Astrocyte of the spinal cord (primary cell): ENCODE data around the gene MED13L.
A peak's percentile ranks its signal among the peaks of the same experiment; 100 is the strongest.

Experiments used
- DNase-seq: peaks from one replicate; pipeline ENCODE4 v3.0.0; 2011; ENCODE audit warnings: low read depth, low spot score
- H3K4me3 ChIP-seq: 2 replicates; pipeline ENCODE4 v1.5.1; 2011; ENCODE audit warnings: low read depth, mild to moderate bottlenecking, low read length, moderate library complexity
- in situ Hi-C: cut with HindIII; loops from 2 replicates; pipeline ENCODE4 v1.10.0; 2017; ENCODE audit warnings: low sequenced_read_pairs
- TF ChIP-seq, protein P1 (sequence below): IDR thresholded peaks from 2 replicates; pipeline ENCODE4 v1.5.1; 2012; ENCODE audit warnings: low read depth, mild to moderate bottlenecking, low read length, inconsistent platforms

MED13L gene

DNA sequence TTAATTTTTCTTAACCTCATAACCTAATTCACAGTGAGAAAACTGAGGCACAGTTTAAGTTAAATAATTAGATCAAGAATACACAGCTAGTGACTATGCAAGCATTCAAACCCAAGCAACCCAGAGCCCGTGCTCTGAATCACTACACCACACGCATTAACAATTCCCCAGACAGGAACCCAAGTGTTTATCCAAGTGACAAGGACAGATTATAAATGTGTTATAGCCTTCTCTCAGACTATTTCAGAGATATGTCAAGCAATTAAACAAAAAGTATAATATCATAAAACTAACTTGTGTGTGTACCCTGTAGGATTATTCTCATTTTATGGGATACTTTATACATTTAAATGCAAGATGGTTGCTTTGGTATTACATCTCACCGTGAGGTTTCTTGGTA is 43.8 kb downstream of the MED13L start:
- in situ Hi-C loops = no loop called here
- TF ChIP-seq, protein P1, sequence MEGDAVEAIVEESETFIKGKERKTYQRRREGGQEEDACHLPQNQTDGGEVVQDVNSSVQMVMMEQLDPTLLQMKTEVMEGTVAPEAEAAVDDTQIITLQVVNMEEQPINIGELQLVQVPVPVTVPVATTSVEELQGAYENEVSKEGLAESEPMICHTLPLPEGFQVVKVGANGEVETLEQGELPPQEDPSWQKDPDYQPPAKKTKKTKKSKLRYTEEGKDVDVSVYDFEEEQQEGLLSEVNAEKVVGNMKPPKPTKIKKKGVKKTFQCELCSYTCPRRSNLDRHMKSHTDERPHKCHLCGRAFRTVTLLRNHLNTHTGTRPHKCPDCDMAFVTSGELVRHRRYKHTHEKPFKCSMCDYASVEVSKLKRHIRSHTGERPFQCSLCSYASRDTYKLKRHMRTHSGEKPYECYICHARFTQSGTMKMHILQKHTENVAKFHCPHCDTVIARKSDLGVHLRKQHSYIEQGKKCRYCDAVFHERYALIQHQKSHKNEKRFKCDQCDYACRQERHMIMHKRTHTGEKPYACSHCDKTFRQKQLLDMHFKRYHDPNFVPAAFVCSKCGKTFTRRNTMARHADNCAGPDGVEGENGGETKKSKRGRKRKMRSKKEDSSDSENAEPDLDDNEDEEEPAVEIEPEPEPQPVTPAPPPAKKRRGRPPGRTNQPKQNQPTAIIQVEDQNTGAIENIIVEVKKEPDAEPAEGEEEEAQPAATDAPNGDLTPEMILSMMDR = no peak
- peak; percentile 39 for DNase-seq
- H3K4me3 ChIP-seq = no peak overlapping the region

DNA sequence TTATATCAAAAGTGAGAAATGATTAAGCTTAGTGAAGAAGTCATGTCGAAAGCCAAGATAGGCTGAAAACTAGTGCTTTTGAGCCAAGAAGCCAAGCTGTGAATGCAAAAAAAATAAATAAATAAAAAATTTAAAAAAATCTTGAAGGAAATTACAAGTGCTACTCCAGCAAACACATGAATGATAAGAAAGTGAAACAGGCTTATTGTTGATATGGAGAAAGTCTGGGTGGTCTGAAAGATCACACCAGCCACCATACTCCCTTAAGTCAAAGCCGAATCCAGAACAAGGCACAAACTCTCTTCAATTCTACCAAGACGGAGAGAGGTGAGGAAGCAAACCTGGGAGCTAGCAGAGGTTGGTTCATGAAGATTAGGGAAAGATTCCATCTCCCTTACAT is 49.7 kb downstream of the MED13L start:
- DNase-seq = no peak
- no peak overlapping the region for H3K4me3 ChIP-seq
- in situ Hi-C loops = no loop called here

DNA sequence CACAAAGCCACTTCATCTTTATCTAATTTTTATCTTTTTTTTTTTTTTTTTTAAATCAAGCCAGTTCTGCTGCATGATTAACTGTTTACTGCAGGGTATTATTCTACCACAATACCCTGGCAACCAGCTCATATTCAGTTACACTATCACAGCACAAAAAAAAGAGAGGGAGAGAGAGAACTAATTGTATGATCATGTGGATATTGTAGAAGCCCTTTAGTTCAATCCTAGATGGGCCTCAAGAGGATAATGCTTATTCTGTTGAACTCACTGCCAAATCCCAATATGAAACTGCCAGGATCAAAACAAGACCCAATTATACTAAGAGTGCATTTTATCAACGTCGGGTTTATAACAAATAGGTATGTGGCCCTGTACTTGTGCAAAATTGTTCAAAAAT is 51.5 kb downstream of the MED13L start:
- TF ChIP-seq, protein P1 = no peak
- in situ Hi-C loops = no loop called here
- no peak overlapping the region for H3K4me3 ChIP-seq
- no peak for DNase-seq

More for the DNA sequence above, 49.7 kb downstream of the MED13L start:
- TF ChIP-seq, protein P1 = no peak

DNA sequence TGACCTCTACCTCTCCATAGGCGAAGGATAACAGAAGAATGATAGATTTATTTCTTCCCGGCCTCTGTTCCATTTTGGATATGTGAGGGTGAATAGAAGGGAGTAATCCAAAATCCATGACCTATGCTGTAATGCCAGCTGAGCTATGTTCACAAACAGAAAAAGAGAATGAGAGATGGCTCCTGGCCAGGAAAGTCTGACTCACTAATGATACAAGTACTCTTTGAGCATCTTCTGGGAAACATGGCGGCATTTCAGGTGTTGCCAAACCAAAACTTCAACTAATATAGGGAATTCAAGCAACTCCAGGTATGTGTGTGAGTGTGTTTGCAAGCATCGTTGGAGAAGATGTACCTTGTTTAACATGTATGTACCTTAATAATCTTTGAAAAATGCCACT is 55.1 kb downstream of the MED13L start:
- in situ Hi-C loops = no loop called here
- DNase-seq = peak; percentile 95
- no peak overlapping the region for H3K4me3 ChIP-seq
- TF ChIP-seq, protein P1 = no peak

DNA sequence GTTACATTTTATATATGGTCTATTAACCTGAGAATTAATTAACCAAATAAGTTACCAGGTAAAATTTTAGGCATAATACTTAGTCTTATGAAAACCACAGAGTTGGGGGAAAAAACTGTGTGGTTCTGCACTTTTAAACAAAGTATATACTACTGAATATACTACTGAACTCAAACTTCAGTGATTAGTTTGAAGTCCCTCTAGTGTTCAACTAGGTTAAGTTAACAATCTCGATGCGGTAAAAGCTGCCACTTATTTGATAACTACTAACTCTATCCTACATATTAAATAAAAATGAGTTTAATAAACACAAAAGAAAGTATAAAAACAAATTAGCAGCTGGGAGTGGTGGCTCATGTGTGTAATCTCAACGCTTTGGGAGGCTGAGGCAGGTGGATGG is 56.7 kb downstream of the MED13L start:
- in situ Hi-C loops = no loop called here
- TF ChIP-seq, protein P1 = no peak
- no peak for DNase-seq

DNA sequence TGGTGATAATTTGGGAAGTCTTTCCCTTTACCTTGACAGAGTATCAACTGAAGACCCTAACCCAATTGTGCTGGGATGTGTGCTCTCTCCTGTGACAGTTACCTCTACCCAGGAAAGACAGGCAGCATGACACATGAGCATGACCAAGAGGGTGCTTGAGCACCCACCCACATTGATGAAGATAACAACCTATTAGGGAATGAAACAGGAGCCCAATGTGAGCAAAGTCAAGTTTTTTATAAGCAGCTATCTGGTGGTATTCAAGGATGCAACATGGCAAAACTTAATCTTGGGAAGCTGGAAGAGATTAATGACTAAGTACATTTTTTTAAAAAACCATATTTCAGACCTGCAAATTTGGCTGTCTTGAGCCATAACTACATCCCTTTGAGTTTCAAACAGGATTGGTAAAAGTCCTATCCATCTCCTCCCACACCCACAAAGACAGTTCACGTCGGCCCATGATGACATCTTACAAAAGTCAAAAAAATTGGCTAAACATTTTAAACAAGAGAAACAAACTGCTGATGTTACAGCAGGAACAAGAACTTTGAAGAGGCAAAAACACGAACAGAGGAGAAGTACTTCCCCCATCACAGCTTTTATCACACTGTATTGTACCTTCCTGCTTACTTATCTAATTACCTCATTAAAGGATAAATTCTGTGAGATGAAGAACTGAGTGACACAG is 60.3 kb downstream of the MED13L start:
- DNase-seq = no peak
- in situ Hi-C loops = no loop called here
- TF ChIP-seq, protein P1 = no peak
- H3K4me3 ChIP-seq = no peak overlapping the region

More for the DNA sequence above, 56.7 kb downstream of the MED13L start:
- H3K4me3 ChIP-seq = no peak overlapping the region
